Cardiac fibroblast (primary cell): ENCODE results near the gene ZIC4.

Experiments used
- DNase-seq, 2 donors: peaks; one replicate each; pipeline versions ENCODE4 v3.0.0 to v3.0.0-alpha.2; 2010; ENCODE audit warnings: low read depth in 2 of 2
- H3K4me3 ChIP-seq, 2 donors: replicated peaks in 1 of 2; 1 replicate in 1 of 2; 2 replicates in 1 of 2; pipeline ENCODE4 v1.5.1; 2011; ENCODE audit warnings: low read depth in 2 of 2, low read length in 2 of 2, mild to moderate bottlenecking in 2 of 2, moderate library complexity in 1 of 2
- CTCF ChIP-seq: IDR thresholded peaks from one replicate; pipeline ENCODE4 v1.5.1; 2011; ENCODE audit warnings: low read depth, mild to moderate bottlenecking, low read length, inconsistent platforms

The ZIC4 gene

DNA sequence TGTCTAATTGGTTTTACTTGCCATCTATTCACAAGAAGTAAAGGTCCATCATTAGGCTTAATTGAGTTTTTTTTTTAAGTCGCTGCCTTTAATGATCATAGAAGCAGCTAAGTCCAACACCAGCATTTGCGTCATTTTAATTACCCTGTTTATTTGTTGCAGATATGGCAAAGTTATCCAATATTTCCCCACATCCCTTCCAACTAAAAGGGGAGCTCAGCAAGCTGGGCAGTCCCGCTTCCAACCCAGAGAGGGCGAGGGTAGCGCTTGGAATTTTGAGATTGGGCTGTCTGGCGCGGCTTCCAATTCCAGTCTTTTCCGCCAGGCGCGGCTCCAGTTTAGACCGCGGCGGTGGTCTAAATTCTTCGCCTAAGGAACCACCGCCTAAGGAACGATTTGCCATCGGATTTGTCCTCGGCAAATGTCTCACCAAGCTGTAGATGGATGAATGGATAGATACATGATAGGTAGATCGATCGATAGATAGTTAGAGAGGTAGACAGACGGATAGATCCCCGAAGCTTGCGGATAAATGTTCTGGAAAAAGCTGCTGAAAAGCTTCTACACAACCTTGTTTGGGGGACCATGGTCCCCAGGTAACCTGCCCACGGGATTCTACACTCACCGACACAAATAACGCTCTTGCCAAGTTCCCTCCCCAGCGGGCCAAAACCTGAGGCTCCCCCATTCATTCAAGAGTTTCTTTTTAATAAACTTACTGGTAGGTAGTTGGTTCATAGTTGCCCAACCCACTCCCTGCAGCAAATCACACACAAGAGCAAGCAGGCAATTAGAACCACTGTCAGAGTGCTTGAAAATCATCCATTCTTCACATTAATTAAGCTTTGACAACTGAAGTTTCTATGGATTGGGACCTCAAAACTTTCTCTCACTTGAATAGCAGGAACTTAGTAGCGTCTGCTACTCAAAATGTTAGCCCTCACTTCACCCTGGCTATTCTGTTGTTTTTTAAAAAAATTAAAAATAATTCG, 49.1 kb downstream of the ZIC4 start:
- no peak for TF ChIP-seq CTCF
- DNase-seq, result no peak
- H3K4me3 ChIP-seq, result no peak overlapping the region

DNA sequence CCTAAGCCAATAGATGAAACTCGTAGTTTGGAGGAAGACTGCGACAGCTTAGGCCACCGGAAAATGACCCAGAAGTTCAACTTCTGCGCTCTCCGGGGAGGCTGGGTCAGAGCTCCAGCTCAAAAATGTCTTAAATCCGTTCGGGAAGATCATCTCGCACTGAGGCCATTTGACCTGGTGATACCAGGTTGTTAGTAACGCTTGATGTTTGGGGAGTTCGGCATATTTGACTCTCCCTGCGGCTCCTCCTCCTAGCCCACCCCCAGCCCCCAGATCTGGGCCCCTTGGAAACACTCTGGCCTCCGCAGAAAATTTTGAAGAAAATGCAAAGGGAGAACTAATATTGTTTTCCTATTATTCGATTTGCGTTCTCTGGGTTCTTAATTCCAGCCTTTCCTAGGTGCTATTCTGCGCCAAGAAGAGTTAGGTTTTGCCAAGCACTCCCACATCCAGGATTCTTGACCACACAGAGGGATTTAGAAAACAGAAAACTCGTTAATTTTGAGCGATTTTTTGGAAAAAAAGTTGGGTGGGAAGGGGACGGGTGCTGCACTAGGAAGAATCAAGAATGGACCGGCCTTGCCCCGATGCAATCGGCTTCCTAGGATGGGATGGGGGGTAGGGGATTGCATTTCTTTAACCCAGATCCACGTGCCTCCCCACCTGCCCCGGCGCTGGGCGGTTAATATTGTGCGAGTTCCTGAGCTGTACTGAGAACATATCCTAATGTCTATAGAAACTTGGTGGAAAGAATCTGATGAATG, 50.0 kb downstream of the ZIC4 start:
- no peak for TF ChIP-seq CTCF
- no peak for DNase-seq
- no peak overlapping the region for H3K4me3 ChIP-seq

GRCh38 chr3:147355753-147356090, 50.6 kb downstream of the ZIC4 start:
- no peak for DNase-seq
- no peak overlapping the region for H3K4me3 ChIP-seq
- TF ChIP-seq CTCF, result no peak

GRCh38 chr3:147355084-147355752, 51.1 kb downstream of the ZIC4 start:
- TF ChIP-seq CTCF, result no peak
- no peak overlapping the region for H3K4me3 ChIP-seq
- no peak for DNase-seq

DNA sequence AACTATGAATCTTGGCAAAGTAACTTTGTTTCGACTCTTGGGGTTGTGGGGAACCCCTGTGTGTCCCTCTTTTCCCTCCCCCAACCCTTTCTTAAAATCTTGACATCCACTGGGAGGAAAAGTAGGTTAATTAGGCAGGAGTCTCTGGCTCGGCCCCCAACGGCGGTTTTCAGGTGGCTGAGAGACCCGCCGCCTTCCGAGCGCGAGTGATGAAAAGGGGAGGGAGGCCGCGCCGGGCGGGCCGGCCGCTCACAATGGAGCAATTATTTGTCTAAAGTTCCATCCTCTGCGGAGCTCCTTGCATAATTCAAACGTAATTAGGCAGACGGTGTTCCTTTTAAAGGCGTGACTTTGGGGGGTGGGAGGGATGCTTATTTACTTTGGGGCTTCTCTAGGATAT, 51.7 kb downstream of the ZIC4 start:
- no peak for TF ChIP-seq CTCF

GRCh38 chr3:147351301-147351700, 55.0 kb downstream of the ZIC4 start:
- TF ChIP-seq CTCF, result no peak
- DNase-seq, result no peak
- no peak overlapping the region for H3K4me3 ChIP-seq

More for the DNA sequence above, 51.7 kb downstream of the ZIC4 start:
- no peak overlapping the region for H3K4me3 ChIP-seq
- DNase-seq, result no peak
